T-helper 2 cell treated with Interferon-gamma antibody and Interleukin-4, amounts not matched to agents 5 μg/mL and 100 μg/mL, for 36 hours (primary cell): ENCODE results near the gene MRPL12.

Experiments
- DNase-seq: peaks from one replicate; pipeline ENCODE4 v3.0.0; 2021; ENCODE audit warnings: low spot score
- H3K27ac Mint-ChIP-seq: one replicate; pipeline ENCODE4 v1.8.0; 2021; ENCODE audit warnings: mild to moderate bottlenecking, mixed read lengths
- H3K27me3 Mint-ChIP-seq: one replicate; pipeline ENCODE4 v1.8.0; 2021; ENCODE audit warnings: low read depth, mixed read lengths
- H3K36me3 Mint-ChIP-seq: one replicate; pipeline ENCODE4 v1.8.0; 2021; ENCODE audit warnings: low read depth, mixed read lengths
- H3K4me1 Mint-ChIP-seq: one replicate; pipeline ENCODE4 v1.8.0; 2021; ENCODE audit warnings: low read depth, mixed read lengths
- H3K4me3 Mint-ChIP-seq: one replicate; pipeline ENCODE4 v1.8.0; 2022; ENCODE audit warnings: mild to moderate bottlenecking, moderate library complexity, mixed read lengths
- H3K9me3 Mint-ChIP-seq: one replicate; pipeline ENCODE4 v1.8.0; 2021; ENCODE audit warnings: mixed read lengths

MRPL12 gene

DNA sequence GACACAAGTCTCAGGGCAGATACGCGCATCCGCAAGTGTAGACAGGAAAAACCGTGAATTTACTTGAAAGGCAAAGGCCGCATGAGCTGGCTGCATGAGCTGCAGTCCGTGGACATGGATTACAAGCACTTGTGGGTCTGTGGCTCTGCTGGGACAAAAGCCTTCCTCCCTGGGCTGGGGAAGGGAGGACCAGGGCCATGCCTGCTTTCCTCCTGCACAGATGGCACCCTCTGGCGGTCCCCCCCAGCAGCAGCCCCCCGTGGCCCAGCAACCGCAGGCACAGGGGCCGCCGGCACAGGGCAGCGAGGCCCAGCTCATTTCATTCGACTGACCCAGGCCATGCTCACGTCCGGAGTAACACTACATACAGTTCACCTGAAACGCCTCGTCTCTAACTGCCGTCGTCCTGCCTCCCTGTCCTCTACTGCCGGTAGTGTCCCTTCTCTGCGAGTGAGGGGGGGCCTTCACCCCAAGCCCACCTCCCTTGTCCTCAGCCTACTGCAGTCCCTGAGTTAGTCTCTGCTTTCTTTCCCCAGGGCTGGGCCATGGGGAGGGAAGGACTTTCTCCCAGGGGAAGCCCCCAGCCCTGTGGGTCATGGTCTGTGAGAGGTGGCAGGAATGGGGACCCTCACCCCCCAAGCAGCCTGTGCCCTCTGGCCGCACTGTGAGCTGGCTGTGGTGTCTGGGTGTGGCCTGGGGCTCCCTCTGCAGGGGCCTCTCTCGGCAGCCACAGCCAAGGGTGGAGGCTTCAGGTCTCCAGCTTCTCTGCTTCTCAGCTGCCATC lies 1.7 kb upstream of the MRPL12 start:
- Mint-ChIP-seq H3K36me3 (peaks cover 53% of the 10 kb centered on the region), H3K9me3 (no peaks in the 10 kb centered on the region), H3K27me3 (no peaks in the 10 kb centered on the region), H3K27ac (peak overlapping the region; percentile 45), H3K4me1 (peaks cover 11% of the 10 kb centered on the region), H3K4me3 (peak overlapping the region; percentile 97)
- DNase-seq, result no peak

DNA sequence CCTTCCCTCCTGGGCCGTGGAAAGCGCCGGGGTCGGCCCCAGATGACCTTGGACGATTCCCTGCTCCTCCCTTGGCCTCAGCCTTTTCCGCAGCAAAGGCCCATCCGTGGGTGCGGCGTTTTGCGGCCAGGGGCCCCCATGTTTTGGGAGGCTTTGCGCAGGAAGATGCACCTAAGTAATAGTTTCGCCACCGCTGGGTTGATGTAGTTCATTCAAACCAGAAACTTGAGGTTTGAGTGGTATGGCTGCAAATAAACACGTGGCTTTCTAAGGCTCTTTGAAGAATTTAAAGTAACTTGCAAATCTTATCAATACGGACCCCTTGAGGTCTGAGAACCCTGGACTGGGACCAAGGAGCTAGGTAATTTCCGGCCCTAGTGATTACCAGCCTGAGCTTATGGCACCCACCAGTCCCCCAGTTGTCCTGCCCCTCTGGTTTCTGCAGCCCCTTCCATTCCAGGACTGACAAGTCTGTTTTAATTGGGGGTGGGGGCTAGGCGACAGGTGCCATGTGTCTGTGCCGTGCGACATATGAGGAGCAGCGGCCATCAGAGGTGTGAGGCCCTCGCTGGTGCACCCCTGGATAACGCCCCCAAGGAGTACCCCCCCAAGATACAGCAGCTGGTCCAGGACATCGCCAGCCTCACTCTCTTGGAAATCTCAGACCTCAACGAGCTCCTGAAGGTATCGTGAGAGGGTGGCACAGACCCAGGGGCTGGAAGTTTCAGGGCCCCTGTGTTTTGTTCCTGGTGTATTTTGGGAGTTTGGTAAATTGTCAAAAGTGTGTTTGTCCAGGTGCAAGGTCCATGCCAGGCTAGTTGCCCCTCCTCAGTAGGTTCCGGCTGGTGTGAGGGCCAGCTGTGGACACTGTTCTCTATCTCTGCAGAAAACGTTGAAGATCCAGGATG lies 834 bp downstream of the MRPL12 start:
- DNase-seq, result no peak
- peaks cover 11% of the 10 kb centered on the region for H3K4me1 Mint-ChIP-seq
- H3K36me3 Mint-ChIP-seq, result peaks cover 39% of the 10 kb centered on the region
- H3K27ac Mint-ChIP-seq, result peak overlapping the region; percentile 77
- H3K27me3 Mint-ChIP-seq, result no peaks in the 10 kb centered on the region
- H3K4me3 Mint-ChIP-seq, result peak overlapping the region; percentile 83
- H3K9me3 Mint-ChIP-seq, result no peaks in the 10 kb centered on the region

DNA sequence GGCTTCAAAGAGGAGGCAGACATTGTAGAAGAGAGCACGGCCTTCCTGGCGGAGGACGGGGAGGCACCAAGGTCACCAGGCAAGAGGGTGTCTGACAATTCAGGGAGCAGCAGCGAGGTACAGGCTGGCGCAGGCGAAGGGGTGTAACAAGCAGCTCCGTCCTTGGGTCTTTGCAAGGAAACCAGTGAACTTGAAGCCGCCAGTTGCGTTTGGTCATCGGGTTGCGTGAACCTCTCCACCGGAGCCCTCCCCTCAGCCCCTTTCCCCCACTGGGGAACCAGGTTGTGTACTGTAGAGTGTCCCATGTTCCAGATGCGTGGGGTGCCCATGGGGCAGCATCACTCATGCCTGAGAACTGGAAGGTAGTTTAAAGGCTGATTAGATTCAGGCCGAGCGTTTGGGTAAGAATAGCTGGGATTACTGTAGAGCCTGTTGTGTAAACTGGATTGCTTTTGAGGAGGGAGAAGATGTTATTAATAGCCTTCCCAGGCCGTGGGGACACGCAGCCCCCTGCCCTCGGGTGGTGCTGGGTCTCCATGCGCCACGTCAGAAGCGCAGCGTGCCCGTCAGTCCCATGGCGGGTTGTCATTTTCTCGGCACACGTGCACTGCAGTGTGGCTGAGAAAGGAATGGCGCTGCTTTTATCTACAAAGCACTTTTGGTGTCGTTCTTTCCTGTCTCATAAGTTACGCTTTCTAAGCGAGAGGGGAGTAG lies 2.5 kb downstream of the MRPL12 start:
- Mint-ChIP-seq H3K4me3 (no peak overlapping the region), H3K27me3 (no peaks in the 10 kb centered on the region), H3K9me3 (no peaks in the 10 kb centered on the region), H3K27ac (no peak overlapping the region), H3K4me1 (peaks cover 13% of the 10 kb centered on the region), H3K36me3 (peaks cover 37% of the 10 kb centered on the region)
- no peak for DNase-seq

DNA sequence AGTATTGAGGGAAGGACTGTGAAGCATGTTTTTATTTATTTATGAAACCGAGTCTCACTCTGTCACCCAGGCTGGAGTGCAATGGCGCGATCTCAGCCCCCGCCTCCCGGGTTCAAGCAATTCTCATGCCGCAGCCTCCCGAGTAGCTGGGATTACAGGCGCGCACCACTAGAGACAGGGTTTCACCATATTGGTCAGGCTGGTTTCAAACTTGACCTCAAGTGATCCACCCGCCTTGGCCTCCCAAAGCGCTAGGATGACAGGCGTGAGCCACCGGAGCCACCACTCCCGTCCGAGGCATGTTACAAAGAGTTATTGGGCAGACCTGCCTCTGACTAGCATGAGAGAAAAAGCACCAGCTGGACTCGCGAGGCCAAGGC lies 3.1 kb downstream of the MRPL12 start:
- H3K36me3 Mint-ChIP-seq, result peaks cover 32% of the 10 kb centered on the region
- no peak overlapping the region for H3K27ac Mint-ChIP-seq
- H3K27me3 Mint-ChIP-seq, result no peaks in the 10 kb centered on the region
- no peaks in the 10 kb centered on the region for H3K9me3 Mint-ChIP-seq
- no peak for DNase-seq
- H3K4me1 Mint-ChIP-seq, result peaks cover 18% of the 10 kb centered on the region
- no peak overlapping the region for H3K4me3 Mint-ChIP-seq

GRCh38 chr17:81706757-81707624 lies 3.8 kb downstream of the MRPL12 start:
- no peaks in the 10 kb centered on the region for H3K9me3 Mint-ChIP-seq
- H3K27me3 Mint-ChIP-seq, result no peaks in the 10 kb centered on the region
- H3K27ac Mint-ChIP-seq, result no peak overlapping the region
- H3K4me3 Mint-ChIP-seq, result no peak overlapping the region
- no peak for DNase-seq
- peaks cover 28% of the 10 kb centered on the region for H3K36me3 Mint-ChIP-seq
- H3K4me1 Mint-ChIP-seq, result peaks cover 15% of the 10 kb centered on the region

- peaks cover 15% of the 10 kb centered on the region for H3K4me1 Mint-ChIP-seq
- no peak overlapping the region for H3K27ac Mint-ChIP-seq
- no peaks in the 10 kb centered on the region for H3K9me3 Mint-ChIP-seq
- no peak for DNase-seq
- peaks cover 20% of the 10 kb centered on the region for H3K36me3 Mint-ChIP-seq
- H3K4me3 Mint-ChIP-seq, result no peak overlapping the region
- no peaks in the 10 kb centered on the region for H3K27me3 Mint-ChIP-seq
Observed at GRCh38 chr17:81707725-81708646, 4.8 kb downstream of the MRPL12 start.

- Mint-ChIP-seq H3K27ac (no peak overlapping the region), H3K4me3 (no peak overlapping the region), H3K36me3 (peaks cover 20% of the 10 kb centered on the region), H3K9me3 (no peaks in the 10 kb centered on the region), H3K27me3 (no peaks in the 10 kb centered on the region), H3K4me1 (peaks cover 19% of the 10 kb centered on the region)
- no peak for DNase-seq
Observed at GRCh38 chr17:81708739-81709185, 5.6 kb downstream of the MRPL12 start.

GRCh38 chr17:81710514-81711308 lies 7.5 kb downstream of the MRPL12 start:
- peak overlapping the region; percentile 68 for H3K27ac Mint-ChIP-seq

GRCh38 chr17:81711814-81712467 lies 8.8 kb downstream of the MRPL12 start, which contains the start of gene SLC25A10:
Gene SLC25A10, plus strand, starts transcription at chr17:81712284. Its CDS starts 143 bp downstream, at chr17:81712427.
- DNase-seq, result peak; percentile 89
- H3K27me3 Mint-ChIP-seq, result no peaks in the 10 kb centered on the region
- peaks cover 3% of the 10 kb centered on the region for H3K36me3 Mint-ChIP-seq
- H3K4me1 Mint-ChIP-seq, result peaks cover 14% of the 10 kb centered on the region
- H3K27ac Mint-ChIP-seq, result peak within 1 kb of the TSS; percentile 70
- no peaks in the 10 kb centered on the region for H3K9me3 Mint-ChIP-seq
- H3K4me3 Mint-ChIP-seq, result peak within 1 kb of the TSS; percentile 95

More at GRCh38 chr17:81710514-81711308, 7.5 kb downstream of the MRPL12 start:
- Mint-ChIP-seq H3K4me3 (peak overlapping the region; percentile 71), H3K27me3 (no peaks in the 10 kb centered on the region), H3K36me3 (peaks cover 11% of the 10 kb centered on the region), H3K4me1 (peaks cover 14% of the 10 kb centered on the region), H3K9me3 (no peaks in the 10 kb centered on the region)
- no peak for DNase-seq

DNA sequence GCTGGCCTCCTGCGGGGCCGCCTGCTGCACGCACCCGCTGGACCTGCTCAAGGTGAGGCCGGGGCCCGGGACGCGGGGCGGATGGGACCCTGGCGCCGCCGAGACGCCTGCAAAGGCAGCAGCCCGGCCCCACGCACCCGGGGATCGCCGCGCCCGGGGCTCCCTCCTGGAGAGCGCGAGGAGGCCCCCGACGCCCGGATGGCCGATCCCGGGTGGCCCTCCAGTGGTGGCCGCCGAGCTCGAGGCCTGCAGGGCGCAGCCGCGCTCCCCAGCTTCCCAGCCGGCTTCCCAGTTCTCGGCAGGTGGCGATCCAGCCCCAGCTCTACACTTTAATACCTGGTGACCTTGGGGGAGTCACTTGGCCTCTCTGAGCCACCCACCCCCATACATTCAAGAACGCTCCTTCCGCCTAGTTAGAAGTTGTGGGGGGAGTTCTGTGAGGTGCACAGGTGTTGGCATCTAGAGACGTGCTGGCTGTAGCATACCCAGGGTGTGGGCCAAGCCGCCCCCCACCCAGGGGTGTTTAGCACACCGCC lies 9.4 kb downstream of the MRPL12 start:
- Mint-ChIP-seq H3K4me3 (peak overlapping the region; percentile 95), H3K4me1 (peaks cover 14% of the 10 kb centered on the region), H3K27ac (peak overlapping the region; percentile 70), H3K9me3 (no peaks in the 10 kb centered on the region), H3K27me3 (no peaks in the 10 kb centered on the region), H3K36me3 (peaks cover 2% of the 10 kb centered on the region)
- peak; percentile 24 for DNase-seq

GRCh38 chr17:81713004-81713555 lies 9.9 kb downstream of the MRPL12 start:
- H3K27me3 Mint-ChIP-seq, result no peaks in the 10 kb centered on the region
- H3K4me1 Mint-ChIP-seq, result peaks cover 14% of the 10 kb centered on the region
- DNase-seq, result no peak
- peaks cover 2% of the 10 kb centered on the region for H3K36me3 Mint-ChIP-seq
- no peaks in the 10 kb centered on the region for H3K9me3 Mint-ChIP-seq
- H3K4me3 Mint-ChIP-seq, result peak overlapping the region; percentile 95
- H3K27ac Mint-ChIP-seq, result peak overlapping the region; percentile 70
